ES-I3 (cell line): Measurements from ENCODE around the gene MAP3K7.
"Not testable (repeated sequence)": the region's sequence is repeated elsewhere in the genome, so short reads cannot be mapped to it uniquely, and the experiment has no call there.

Source experiments
- H3K36me3 ChIP-seq: 2 replicates; pipeline ENCODE4 v1.6.1; 2013; ENCODE audit warnings: mild to moderate bottlenecking, low read length, control low read depth, moderate library complexity; ENCODE audit not compliant: insufficient read depth
- H3K4me1 ChIP-seq: 2 replicates; pipeline ENCODE4 v1.6.1; 2013; ENCODE audit warnings: mild to moderate bottlenecking, control low read depth, low read length; ENCODE audit not compliant: insufficient read depth
- H3K9ac ChIP-seq: 2 replicates; pipeline ENCODE4 v1.6.1; 2013; ENCODE audit warnings: low read depth, mild to moderate bottlenecking, low read length, moderate library complexity
- H3K9me3 ChIP-seq: 2 replicates; pipeline ENCODE4 v1.6.1; 2013; ENCODE audit warnings: mild to moderate bottlenecking, low read length, moderate library complexity; ENCODE audit not compliant: control insufficient read depth, insufficient read depth

The MAP3K7 gene

DNA sequence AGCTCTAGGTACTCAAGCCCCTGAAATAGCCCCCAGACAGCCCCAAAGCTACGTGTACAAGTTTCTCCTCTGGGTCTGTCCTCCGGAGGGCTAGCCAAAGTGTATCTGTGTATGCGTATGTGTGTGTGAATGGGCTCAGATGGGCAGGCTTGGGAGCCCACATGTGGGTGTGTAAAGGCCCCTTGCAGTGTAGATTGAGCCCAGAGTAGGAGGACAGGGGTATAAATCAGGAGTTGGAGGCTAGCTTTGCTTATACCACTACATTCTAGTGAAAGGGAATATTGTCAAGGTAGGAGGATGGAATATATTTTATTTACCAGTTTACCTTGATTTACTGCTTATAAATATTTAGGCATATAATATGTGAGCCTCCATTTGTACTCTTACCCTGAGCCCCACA is 9.0 kb upstream of the MAP3K7 start:
- Histone ChIP-seq H3K36me3 (no peaks in the 10 kb centered on the region), H3K4me1 (peaks cover 14% of the 10 kb centered on the region), H3K9ac (no peak overlapping the region), H3K9me3 (no peaks in the 10 kb centered on the region)

DNA sequence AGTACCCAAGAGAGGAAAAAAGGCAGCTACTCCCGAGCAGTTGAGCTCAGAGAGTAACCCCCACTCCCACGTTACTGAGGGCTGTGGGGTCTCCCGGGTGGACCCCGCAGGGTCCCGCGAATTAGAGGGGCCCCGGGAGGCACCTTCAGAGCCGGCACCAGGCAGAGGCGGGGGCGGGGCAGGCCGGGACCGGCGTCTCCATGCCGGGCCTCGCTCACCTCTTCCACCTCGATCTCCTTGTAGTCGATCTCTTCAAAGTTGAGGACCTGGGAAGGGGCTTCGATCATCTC is 381 bp downstream of the MAP3K7 start:
- no peaks in the 10 kb centered on the region for H3K36me3 ChIP-seq
- peak overlapping the region; percentile 72 for H3K9ac ChIP-seq
- H3K4me1 ChIP-seq = peaks cover 6% of the 10 kb centered on the region
- no peaks in the 10 kb centered on the region for H3K9me3 ChIP-seq

DNA sequence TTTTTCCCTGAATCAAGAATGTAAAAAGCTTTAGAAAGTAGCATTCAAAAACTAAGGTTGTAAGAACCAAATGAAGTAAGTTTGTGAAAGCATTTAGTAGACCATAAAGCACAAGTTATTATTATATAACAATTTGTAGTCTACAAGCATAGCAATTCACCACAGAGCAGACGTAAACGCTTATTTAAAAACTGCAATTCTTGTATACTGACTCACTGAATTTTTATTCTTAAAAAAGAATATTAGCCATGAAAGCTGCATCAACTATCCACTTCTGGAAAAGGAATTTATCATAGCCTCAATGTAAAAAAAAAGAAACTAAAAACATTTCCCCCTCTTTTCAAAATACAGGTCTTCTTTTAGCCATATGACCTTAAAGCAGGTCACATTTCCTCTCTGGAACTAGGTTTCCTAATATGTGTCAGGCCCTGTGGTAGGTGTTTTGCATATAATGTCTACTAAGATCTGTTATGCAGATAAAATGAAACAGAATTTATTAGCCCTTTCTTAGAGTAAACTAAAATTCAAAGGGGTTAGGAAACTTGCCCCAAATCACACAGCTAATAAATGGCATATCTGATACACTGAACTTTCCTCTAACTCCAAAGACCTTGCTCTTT is 2.1 kb downstream of the MAP3K7 start:
- H3K4me1 ChIP-seq = peaks cover 4% of the 10 kb centered on the region; the same call in 1 of the 2 replicates
- H3K9ac ChIP-seq = no peak overlapping the region
- no peaks in the 10 kb centered on the region for H3K36me3 ChIP-seq
- no peaks in the 10 kb centered on the region for H3K9me3 ChIP-seq

DNA sequence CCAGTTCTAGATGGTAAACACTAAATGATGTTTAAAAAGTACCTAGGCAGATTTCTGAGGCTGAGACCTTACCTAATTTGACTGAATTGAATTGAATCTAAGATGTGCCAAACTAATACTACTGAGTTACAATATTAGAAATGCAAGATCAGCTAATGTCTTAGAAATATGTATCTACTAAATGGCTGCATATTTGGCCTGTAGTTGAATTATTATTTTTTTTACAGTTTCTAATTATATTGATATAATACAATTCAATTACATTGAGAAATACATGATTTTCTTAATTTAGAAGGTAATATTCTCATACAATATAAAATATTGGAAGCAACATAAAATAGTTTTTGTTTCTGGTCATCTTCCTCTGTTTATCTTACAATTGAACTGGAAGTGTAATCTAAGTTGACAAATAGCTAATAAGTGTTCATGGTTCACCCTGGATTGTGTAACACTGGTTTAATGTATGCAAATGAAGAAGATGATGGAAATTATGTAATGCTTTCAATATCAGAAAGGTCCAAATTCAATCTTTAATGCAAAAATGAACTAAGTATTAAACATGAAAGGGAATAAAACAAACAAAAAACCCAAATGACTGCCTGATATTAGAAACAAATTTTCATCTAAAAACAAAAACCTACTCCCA is 2.9 kb downstream of the MAP3K7 start:
- Histone ChIP-seq H3K9me3 (no peaks in the 10 kb centered on the region), H3K36me3 (no peaks in the 10 kb centered on the region), H3K9ac (no peak overlapping the region), H3K4me1 (peaks cover 4% of the 10 kb centered on the region; the same call in 1 of the 2 replicates)

DNA sequence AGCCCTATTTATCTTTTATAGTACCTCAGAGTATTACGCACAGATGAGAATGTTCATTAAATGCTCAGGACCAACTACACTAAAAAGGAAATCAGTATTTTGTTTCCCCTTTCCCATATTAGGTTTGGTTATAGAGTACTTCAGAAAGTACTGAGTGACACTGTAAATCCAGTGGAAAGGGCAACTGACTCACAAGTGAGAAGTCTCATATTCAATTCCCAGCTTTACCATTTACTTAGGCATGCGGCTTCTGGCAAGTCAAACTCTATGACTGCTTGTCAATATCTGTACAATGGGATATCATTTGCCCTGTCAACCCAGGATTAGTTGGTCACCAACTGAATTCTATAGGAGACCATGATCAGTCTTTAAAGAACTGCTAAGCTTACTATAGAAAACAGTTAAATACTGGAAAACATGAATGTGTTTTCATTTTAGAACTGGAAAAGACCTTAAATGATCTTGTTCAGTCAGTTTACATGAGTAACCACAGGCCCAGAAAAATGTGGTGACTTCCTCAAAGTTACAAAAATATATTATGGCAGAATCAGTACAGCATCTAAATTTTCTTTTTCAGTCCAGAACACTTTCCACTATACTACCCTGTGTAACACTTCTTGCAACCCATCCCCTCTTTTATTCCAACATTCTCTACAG is 3.6 kb downstream of the MAP3K7 start:
- Histone ChIP-seq H3K4me1 (peaks cover 4% of the 10 kb centered on the region; the same call in 1 of the 2 replicates), H3K9me3 (no peaks in the 10 kb centered on the region), H3K36me3 (no peaks in the 10 kb centered on the region), H3K9ac (no peak overlapping the region)

DNA sequence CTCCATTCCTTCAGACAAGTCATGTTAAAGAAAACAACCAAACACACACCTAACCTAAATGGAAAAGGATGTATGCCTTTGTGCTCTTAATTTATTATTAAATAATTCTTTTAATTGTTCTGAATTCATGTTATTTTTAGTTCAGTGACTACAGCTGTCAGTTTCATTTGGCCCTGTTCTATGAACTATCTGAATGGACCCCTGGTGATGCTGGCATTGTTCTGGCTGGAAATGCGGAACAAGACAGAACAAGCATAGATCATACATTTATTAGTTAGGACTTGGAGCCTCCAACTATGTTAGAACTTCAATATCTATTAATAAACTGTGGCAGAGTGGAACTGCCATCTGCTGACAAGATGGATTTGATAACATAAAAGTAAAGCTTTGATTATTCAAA is 5.7 kb downstream of the MAP3K7 start:
- H3K9ac ChIP-seq = no peak overlapping the region
- H3K36me3 ChIP-seq = no peaks in the 10 kb centered on the region
- peaks cover 8% of the 10 kb centered on the region; the same call in 1 of the 2 replicates for H3K4me1 ChIP-seq
- H3K9me3 ChIP-seq = no peaks in the 10 kb centered on the region

DNA sequence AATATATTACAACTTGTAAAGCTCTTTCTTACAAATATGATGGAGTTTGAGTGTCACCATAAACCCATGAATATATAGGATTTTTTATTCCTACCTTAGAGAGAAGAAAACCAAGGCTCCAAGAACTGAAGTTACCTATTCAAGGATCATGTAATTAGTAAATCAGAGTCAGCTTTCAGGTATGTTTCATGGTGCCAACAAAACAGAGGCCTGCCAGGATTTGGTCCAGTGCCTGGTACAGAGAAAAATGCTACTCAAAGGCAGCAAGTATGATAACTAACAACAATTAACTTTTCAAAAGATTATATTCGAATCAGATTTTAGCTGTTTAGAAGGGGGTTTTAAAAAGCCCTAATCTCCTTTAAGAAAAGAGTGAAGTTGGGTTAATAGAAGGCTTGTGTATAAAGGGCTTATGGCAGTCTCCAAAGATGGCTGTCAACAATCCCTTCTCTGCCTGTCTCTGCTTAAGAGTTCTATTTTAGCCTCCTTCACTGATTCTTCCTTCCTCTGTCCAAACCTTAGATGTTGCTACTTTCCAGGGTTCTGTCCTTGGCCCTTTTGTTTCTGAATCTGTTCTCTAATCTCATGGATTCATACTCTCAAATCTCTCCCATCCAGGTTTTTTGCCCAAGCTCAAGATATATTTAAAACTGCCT is 7.8 kb downstream of the MAP3K7 start:
- Histone ChIP-seq H3K9ac (no peak overlapping the region), H3K9me3 (no peaks in the 10 kb centered on the region), H3K36me3 (no peaks in the 10 kb centered on the region), H3K4me1 (peaks cover 8% of the 10 kb centered on the region; the same call in 1 of the 2 replicates)

DNA sequence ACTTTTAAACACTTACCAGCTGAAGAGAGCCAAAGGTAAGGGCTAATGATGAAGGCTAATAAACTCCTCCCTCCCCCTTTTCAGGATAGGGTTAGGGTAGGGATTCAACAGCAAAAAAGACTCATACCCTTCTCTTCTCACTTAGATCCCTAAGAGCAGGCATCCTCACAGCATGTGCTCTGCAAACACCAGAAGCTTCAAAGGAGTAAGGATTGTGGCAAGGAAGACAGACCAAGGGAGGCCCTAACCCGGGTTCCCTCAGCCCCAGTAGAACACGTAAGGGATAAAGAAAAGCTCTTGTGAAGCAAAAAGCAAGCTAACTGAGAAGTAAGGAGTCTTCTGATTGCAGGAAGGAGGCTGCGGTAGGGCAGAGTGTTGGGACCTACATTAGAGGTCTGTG is 11.6 kb downstream of the MAP3K7 start:
- Histone ChIP-seq H3K4me1 (peaks cover 4% of the 10 kb centered on the region; the same call in 1 of the 2 replicates), H3K9ac (no peak overlapping the region), H3K9me3 (no peaks in the 10 kb centered on the region), H3K36me3 (no peaks in the 10 kb centered on the region; the same call in 1 of the 2 replicates)

DNA sequence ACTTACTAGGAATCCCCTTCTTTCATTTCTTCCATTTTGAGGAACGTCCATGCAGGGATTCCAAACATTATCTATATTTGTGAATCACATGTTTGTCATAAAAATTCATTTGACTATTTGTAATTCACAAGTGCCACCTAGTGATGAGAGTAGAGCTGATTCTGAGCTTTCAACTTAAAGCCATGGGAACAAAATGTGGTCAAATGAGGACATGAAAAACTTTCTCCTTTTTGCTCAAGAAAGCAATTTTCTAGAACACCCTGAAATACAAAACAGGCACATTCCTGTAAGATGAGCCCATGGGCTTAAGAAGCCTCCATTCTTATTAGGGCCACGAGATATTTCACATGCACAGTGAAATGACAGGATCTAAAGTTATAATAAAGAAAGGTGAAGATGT is 12.3 kb downstream of the MAP3K7 start:
- H3K4me1 ChIP-seq = peaks cover 4% of the 10 kb centered on the region; the same call in 1 of the 2 replicates
- H3K36me3 ChIP-seq = no peaks in the 10 kb centered on the region; the same call in 1 of the 2 replicates
- no peak overlapping the region for H3K9ac ChIP-seq
- H3K9me3 ChIP-seq = no peaks in the 10 kb centered on the region

DNA sequence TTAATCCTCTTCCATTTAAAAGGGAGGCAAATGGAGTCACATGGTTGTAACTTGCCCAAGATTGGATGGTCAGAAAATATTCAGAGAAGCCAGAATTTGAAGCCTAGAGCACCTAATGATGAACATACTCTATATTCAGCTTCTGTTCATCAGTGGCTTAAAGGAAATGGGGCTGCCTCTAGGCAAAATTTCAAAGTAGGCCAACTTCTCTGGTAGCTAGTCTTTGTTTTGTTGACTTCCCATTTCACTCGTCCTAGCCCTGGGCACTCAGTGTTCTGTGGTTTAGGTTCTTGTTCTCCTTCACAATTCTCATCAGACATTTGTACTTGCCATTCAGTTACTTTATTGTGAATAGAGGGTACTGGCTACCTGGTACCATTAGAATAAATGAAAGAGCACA is 13.2 kb downstream of the MAP3K7 start:
- H3K36me3 ChIP-seq = no peaks in the 10 kb centered on the region; the same call in 1 of the 2 replicates
- H3K9me3 ChIP-seq = no peaks in the 10 kb centered on the region
- peaks cover 4% of the 10 kb centered on the region; the same call in 1 of the 2 replicates for H3K4me1 ChIP-seq
- no peak overlapping the region for H3K9ac ChIP-seq

DNA sequence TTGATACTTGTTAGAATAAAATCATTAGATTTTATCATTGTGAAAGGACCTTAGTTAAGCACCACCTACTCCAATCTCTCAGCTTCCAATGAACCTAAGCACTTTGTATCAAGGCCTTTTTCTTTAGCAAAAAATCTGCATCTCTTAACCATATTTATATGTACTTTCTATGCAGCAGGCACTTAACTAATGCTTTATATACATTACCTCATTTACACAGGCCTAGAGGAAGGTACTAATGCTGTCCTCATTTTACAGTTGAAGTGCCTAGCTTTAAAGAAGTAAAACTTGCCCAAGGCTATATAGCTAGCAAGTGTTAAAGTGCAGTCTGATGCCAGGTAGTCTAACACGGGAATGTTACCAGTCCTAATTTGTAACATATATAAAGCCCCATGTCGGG is 14.0 kb downstream of the MAP3K7 start:
- Histone ChIP-seq H3K4me1 (peaks cover 4% of the 10 kb centered on the region; the same call in 1 of the 2 replicates), H3K9me3 (no peaks in the 10 kb centered on the region), H3K9ac (no peak overlapping the region), H3K36me3 (no peaks in the 10 kb centered on the region; the same call in 1 of the 2 replicates)

DNA sequence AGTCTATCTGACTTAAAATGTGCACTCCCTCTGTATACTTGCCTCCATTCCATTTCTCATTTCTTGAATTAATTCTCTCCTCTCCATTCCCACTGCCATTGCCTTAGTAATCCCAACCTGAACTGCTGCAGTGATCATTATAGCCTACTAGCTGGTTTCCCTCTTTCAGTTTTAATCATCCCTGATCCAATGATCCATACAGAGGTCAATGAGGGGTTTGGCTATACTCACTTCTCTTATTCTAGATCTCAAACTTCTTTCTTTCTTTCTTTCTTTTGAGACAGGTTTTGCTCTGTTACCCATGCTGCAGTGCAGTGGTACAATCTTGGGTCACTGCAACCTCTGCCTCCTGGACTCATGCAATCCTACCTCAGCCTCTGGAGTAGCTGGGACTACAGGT is 17.6 kb downstream of the MAP3K7 start:
- Histone ChIP-seq H3K36me3 (no peaks in the 10 kb centered on the region; the same call in 1 of the 2 replicates), H3K9me3 (no peaks in the 10 kb centered on the region), H3K4me1 (no peaks in the 10 kb centered on the region), H3K9ac (no peak overlapping the region)

DNA sequence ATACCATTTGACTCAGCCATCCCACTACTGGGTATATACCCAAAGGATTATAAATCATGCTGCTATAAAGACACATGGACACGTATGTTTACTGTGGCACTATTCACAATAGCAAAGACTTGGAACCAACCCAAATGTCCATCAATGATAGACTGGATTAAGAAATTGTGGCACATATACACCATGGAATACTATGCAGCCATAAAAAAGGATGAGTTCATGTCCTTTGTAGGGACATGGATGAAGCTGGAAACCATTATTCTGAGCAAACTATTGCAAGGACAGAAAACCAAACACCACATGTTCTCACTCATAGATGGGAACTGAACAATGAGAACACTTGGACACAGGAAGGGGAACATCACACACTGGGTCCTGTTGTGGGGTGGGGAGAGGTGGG is 19.2 kb downstream of the MAP3K7 start:
- H3K36me3 ChIP-seq, H3K9me3 ChIP-seq, H3K4me1 ChIP-seq, H3K9ac ChIP-seq: not testable (repeated sequence)

DNA sequence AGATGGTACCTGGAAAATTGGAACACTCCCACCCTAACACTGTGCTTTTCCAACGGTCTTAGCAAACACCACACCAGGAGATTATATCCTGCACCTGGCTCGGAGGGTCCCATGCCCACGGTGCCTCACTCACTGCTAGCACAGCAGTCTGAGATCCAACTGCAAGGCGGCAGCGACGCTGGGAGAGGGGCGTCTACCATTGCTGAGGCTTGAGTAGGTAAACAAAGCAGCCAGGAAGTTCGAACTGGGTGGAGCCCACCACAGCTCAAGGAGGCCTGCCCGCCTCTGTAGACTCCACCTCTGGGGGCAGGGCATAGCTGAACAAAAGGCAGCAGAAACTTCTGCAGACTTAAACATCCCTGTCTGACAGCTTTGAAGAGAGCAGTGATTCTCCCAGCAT is 24.5 kb downstream of the MAP3K7 start:
- H3K9me3 ChIP-seq, H3K36me3 ChIP-seq, H3K4me1 ChIP-seq, H3K9ac ChIP-seq: not testable (repeated sequence)
